Measurements from ENCODE around the gene STYX.

DNA sequence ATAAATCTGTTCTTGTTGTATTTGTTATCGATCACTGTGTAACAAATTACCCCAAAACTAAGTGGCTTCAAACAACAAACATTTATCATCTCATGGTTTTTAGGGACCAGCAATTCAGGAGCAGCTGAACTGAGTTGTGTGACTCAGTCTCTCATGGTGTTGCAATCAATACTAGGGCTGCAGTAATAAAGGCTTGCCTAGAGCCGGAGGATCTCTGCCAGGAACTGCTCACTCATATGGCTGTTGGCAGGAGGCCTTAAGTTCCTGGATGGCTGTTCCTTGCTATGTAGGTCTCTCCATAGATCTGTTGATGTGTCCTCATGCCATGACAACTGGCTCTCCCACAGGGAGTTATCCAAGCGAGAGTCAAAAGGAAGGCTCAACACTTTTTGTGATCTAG, 26.7 kb upstream of the STYX start:
- TF ChIP-seq, protein P1, sequence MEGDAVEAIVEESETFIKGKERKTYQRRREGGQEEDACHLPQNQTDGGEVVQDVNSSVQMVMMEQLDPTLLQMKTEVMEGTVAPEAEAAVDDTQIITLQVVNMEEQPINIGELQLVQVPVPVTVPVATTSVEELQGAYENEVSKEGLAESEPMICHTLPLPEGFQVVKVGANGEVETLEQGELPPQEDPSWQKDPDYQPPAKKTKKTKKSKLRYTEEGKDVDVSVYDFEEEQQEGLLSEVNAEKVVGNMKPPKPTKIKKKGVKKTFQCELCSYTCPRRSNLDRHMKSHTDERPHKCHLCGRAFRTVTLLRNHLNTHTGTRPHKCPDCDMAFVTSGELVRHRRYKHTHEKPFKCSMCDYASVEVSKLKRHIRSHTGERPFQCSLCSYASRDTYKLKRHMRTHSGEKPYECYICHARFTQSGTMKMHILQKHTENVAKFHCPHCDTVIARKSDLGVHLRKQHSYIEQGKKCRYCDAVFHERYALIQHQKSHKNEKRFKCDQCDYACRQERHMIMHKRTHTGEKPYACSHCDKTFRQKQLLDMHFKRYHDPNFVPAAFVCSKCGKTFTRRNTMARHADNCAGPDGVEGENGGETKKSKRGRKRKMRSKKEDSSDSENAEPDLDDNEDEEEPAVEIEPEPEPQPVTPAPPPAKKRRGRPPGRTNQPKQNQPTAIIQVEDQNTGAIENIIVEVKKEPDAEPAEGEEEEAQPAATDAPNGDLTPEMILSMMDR (conservative IDR thresholded peaks at IDR 0.05): no peak
- TF ChIP-seq EZH2 (IDR thresholded peaks at IDR 0.05; ENCODE audit: low read depth): no peak
